Activated naive CD8-positive, alpha-beta T cell (primary cell): Measurements from ENCODE around the gene PTGFR.

ENCODE experiments used
- H3K27ac Mint-ChIP-seq: one replicate; pipeline ENCODE4 v1.8.0; 2021; ENCODE audit warnings: mixed read lengths
- H3K27me3 Mint-ChIP-seq: one replicate; pipeline ENCODE4 v1.8.0; 2021; ENCODE audit warnings: mixed read lengths
- H3K36me3 Mint-ChIP-seq: one replicate; pipeline ENCODE4 v1.8.0; 2021; ENCODE audit warnings: mixed read lengths
- H3K4me1 Mint-ChIP-seq: one replicate; pipeline ENCODE4 v1.8.0; 2021; ENCODE audit warnings: low read depth, mixed read lengths
- H3K4me3 Mint-ChIP-seq: one replicate; pipeline ENCODE4 v1.8.0; 2021; ENCODE audit warnings: mild to moderate bottlenecking, mixed read lengths
- H3K9me3 Mint-ChIP-seq: one replicate; pipeline ENCODE4 v1.8.0; 2021; ENCODE audit warnings: low read depth, mixed read lengths

The PTGFR gene

GRCh38 chr1:78490861-78491450 lies at the start of gene PTGFR:
TSS of gene PTGFR (plus strand) at chr1:78490974. CDS start at chr1:78492744, 1,770 bp downstream.
- Mint-ChIP-seq H3K36me3 (no peaks in the 10 kb centered on the region), H3K27me3 (peaks cover 35% of the 10 kb centered on the region), H3K4me1 (peaks cover 5% of the 10 kb centered on the region), H3K27ac (no peak within 1 kb of the TSS), H3K9me3 (no peaks in the 10 kb centered on the region), H3K4me3 (no peak within 1 kb of the TSS)

GRCh38 chr1:78441921-78442320 lies 48.9 kb upstream of the PTGFR start:
- H3K36me3 Mint-ChIP-seq: no peaks in the 10 kb centered on the region
- peaks cover 3% of the 10 kb centered on the region for H3K9me3 Mint-ChIP-seq
- no peak overlapping the region for H3K27ac Mint-ChIP-seq
- H3K4me3 Mint-ChIP-seq: no peak overlapping the region
- H3K4me1 Mint-ChIP-seq: no peaks in the 10 kb centered on the region
- H3K27me3 Mint-ChIP-seq: no peaks in the 10 kb centered on the region

- Mint-ChIP-seq H3K36me3 (no peaks in the 10 kb centered on the region), H3K4me3 (no peak overlapping the region), H3K9me3 (no peaks in the 10 kb centered on the region), H3K4me1 (no peaks in the 10 kb centered on the region), H3K27me3 (peaks cover 1% of the 10 kb centered on the region), H3K27ac (no peak overlapping the region)
Observed at GRCh38 chr1:78447086-78447485, 43.7 kb upstream of the PTGFR start.

- H3K4me3 Mint-ChIP-seq: no peak overlapping the region
- peaks cover 2% of the 10 kb centered on the region for H3K36me3 Mint-ChIP-seq
- no peak overlapping the region for H3K27ac Mint-ChIP-seq
- H3K9me3 Mint-ChIP-seq: peaks cover 29% of the 10 kb centered on the region
- no peaks in the 10 kb centered on the region for H3K4me1 Mint-ChIP-seq
- H3K27me3 Mint-ChIP-seq: peaks cover 5% of the 10 kb centered on the region
Observed at GRCh38 chr1:78464449-78464891, 26.3 kb upstream of the PTGFR start.

GRCh38 chr1:78465143-78465542 lies 25.6 kb upstream of the PTGFR start:
- H3K9me3 Mint-ChIP-seq: peaks cover 26% of the 10 kb centered on the region
- peaks cover 5% of the 10 kb centered on the region for H3K27me3 Mint-ChIP-seq
- H3K27ac Mint-ChIP-seq: no peak overlapping the region
- peaks cover 2% of the 10 kb centered on the region for H3K36me3 Mint-ChIP-seq
- H3K4me1 Mint-ChIP-seq: no peaks in the 10 kb centered on the region
- H3K4me3 Mint-ChIP-seq: no peak overlapping the region

- no peaks in the 10 kb centered on the region for H3K4me1 Mint-ChIP-seq
- no peaks in the 10 kb centered on the region for H3K36me3 Mint-ChIP-seq
- H3K9me3 Mint-ChIP-seq: peaks cover 9% of the 10 kb centered on the region
- peaks cover 5% of the 10 kb centered on the region for H3K27me3 Mint-ChIP-seq
- H3K27ac Mint-ChIP-seq: no peak overlapping the region
- no peak overlapping the region for H3K4me3 Mint-ChIP-seq
Observed at GRCh38 chr1:78468521-78468920, 22.3 kb upstream of the PTGFR start.

- Mint-ChIP-seq H3K9me3 (peaks cover under 1% of the 10 kb centered on the region), H3K27me3 (peaks cover 5% of the 10 kb centered on the region)
Observed at GRCh38 chr1:78469576-78469975, 21.2 kb upstream of the PTGFR start.

GRCh38 chr1:78471890-78472620 lies 18.7 kb upstream of the PTGFR start:
- H3K4me1 Mint-ChIP-seq: no peaks in the 10 kb centered on the region
- peaks cover 7% of the 10 kb centered on the region for H3K27me3 Mint-ChIP-seq
- H3K4me3 Mint-ChIP-seq: no peak overlapping the region
- H3K36me3 Mint-ChIP-seq: no peaks in the 10 kb centered on the region
- no peaks in the 10 kb centered on the region for H3K9me3 Mint-ChIP-seq
- no peak overlapping the region for H3K27ac Mint-ChIP-seq

More at GRCh38 chr1:78469576-78469975, 21.2 kb upstream of the PTGFR start:
- no peak overlapping the region for H3K4me3 Mint-ChIP-seq
- no peaks in the 10 kb centered on the region for H3K4me1 Mint-ChIP-seq
- H3K27ac Mint-ChIP-seq: no peak overlapping the region
- H3K36me3 Mint-ChIP-seq: no peaks in the 10 kb centered on the region

GRCh38 chr1:78472851-78473496 lies 17.8 kb upstream of the PTGFR start:
- Mint-ChIP-seq H3K9me3 (no peaks in the 10 kb centered on the region), H3K27ac (no peak overlapping the region), H3K36me3 (no peaks in the 10 kb centered on the region), H3K4me1 (no peaks in the 10 kb centered on the region), H3K4me3 (no peak overlapping the region), H3K27me3 (peaks cover 2% of the 10 kb centered on the region)

GRCh38 chr1:78474092-78474491 lies 16.7 kb upstream of the PTGFR start:
- no peak overlapping the region for H3K4me3 Mint-ChIP-seq
- no peaks in the 10 kb centered on the region for H3K9me3 Mint-ChIP-seq
- H3K36me3 Mint-ChIP-seq: no peaks in the 10 kb centered on the region
- peaks cover 2% of the 10 kb centered on the region for H3K27me3 Mint-ChIP-seq
- no peaks in the 10 kb centered on the region for H3K4me1 Mint-ChIP-seq
- H3K27ac Mint-ChIP-seq: no peak overlapping the region

- peaks cover 2% of the 10 kb centered on the region for H3K27me3 Mint-ChIP-seq
- H3K36me3 Mint-ChIP-seq: no peaks in the 10 kb centered on the region
- no peaks in the 10 kb centered on the region for H3K4me1 Mint-ChIP-seq
- no peak overlapping the region for H3K4me3 Mint-ChIP-seq
- H3K9me3 Mint-ChIP-seq: no peaks in the 10 kb centered on the region
- H3K27ac Mint-ChIP-seq: no peak overlapping the region
Observed at GRCh38 chr1:78475888-78476610, 14.7 kb upstream of the PTGFR start.

- Mint-ChIP-seq H3K36me3 (no peaks in the 10 kb centered on the region), H3K27me3 (peaks cover 4% of the 10 kb centered on the region), H3K4me3 (no peak overlapping the region), H3K4me1 (no peaks in the 10 kb centered on the region), H3K27ac (no peak overlapping the region), H3K9me3 (no peaks in the 10 kb centered on the region)
Observed at GRCh38 chr1:78483903-78484302, 6.9 kb upstream of the PTGFR start.

GRCh38 chr1:78491451-78492071 lies 787 bp downstream of the PTGFR start:
- no peak overlapping the region for H3K27ac Mint-ChIP-seq
- peaks cover 5% of the 10 kb centered on the region for H3K4me1 Mint-ChIP-seq
- no peaks in the 10 kb centered on the region for H3K9me3 Mint-ChIP-seq
- no peaks in the 10 kb centered on the region for H3K36me3 Mint-ChIP-seq
- no peak overlapping the region for H3K4me3 Mint-ChIP-seq
- H3K27me3 Mint-ChIP-seq: peaks cover 38% of the 10 kb centered on the region

GRCh38 chr1:78492386-78492950 lies 1.7 kb downstream of the PTGFR start:
- H3K27me3 Mint-ChIP-seq: peaks cover 41% of the 10 kb centered on the region

More at GRCh38 chr1:78492386-78492950, 1.7 kb downstream of the PTGFR start:
- H3K36me3 Mint-ChIP-seq: no peaks in the 10 kb centered on the region
- H3K9me3 Mint-ChIP-seq: peaks cover 3% of the 10 kb centered on the region
- no peak overlapping the region for H3K27ac Mint-ChIP-seq
- no peak overlapping the region for H3K4me3 Mint-ChIP-seq
- H3K4me1 Mint-ChIP-seq: peaks cover 5% of the 10 kb centered on the region
